Kidney epithelial cell (primary cell): ENCODE data around the gene F8. TPM values are rescaled to one million over a fixed set of nuclear protein-coding genes. Genes with fewer than 3 reads are reported as not detected.
A peak's percentile ranks its signal among the peaks of the same experiment; 100 is the strongest.

Experiments used
- DNase-seq: peaks from one replicate; pipeline ENCODE4 v3.0.0-alpha.2; 2010; ENCODE audit warnings: low read depth
- H3K27me3 ChIP-seq: 2 replicates; pipeline ENCODE4 v1.6.0; 2011; ENCODE audit warnings: low read length; ENCODE audit not compliant: control insufficient read depth, insufficient read depth
- H3K36me3 ChIP-seq: 2 replicates; pipeline ENCODE4 v1.5.1; 2011; ENCODE audit warnings: low read length; ENCODE audit not compliant: control insufficient read depth, insufficient read depth
- H3K4me3 ChIP-seq: 2 replicates; pipeline ENCODE4 v1.5.1; 2011; ENCODE audit warnings: low read depth, mild to moderate bottlenecking, control low read depth, low read length
- CTCF ChIP-seq: IDR thresholded peaks from 2 replicates; pipeline ENCODE4 v1.5.1; 2011; ENCODE audit warnings: mild to moderate bottlenecking, moderate library complexity, low read length, control low read depth, inconsistent platforms; ENCODE audit not compliant: insufficient read depth, poor library complexity, severe bottlenecking
- total RNA-seq: library from RNA; depleted of rRNA; stranded (reverse); fragments of >200 nt; gene quantifications from 2 replicates; pipeline ENCODE4 v1.2.3, GENCODE V29; 2015

F8 gene
- total RNA-seq, 1 donor from 2014 or later: 3.3 TPM

- Histone ChIP-seq H3K27me3 (no peaks in the 10 kb centered on the region), H3K4me3 (peak overlapping the region; percentile 9), H3K36me3 (no peaks in the 10 kb centered on the region)
- no peak for DNase-seq
- no peak for TF ChIP-seq CTCF
Observed at GRCh38 chrX:155028129-155028528, 5.6 kb upstream of the F8 start.

GRCh38 chrX:155027509-155028066 lies 5.1 kb upstream of the F8 start:
- H3K36me3 ChIP-seq: no peaks in the 10 kb centered on the region
- H3K4me3 ChIP-seq: peak overlapping the region; percentile 75
- no peaks in the 10 kb centered on the region for H3K27me3 ChIP-seq
- no peak for TF ChIP-seq CTCF
- no peak for DNase-seq

DNA sequence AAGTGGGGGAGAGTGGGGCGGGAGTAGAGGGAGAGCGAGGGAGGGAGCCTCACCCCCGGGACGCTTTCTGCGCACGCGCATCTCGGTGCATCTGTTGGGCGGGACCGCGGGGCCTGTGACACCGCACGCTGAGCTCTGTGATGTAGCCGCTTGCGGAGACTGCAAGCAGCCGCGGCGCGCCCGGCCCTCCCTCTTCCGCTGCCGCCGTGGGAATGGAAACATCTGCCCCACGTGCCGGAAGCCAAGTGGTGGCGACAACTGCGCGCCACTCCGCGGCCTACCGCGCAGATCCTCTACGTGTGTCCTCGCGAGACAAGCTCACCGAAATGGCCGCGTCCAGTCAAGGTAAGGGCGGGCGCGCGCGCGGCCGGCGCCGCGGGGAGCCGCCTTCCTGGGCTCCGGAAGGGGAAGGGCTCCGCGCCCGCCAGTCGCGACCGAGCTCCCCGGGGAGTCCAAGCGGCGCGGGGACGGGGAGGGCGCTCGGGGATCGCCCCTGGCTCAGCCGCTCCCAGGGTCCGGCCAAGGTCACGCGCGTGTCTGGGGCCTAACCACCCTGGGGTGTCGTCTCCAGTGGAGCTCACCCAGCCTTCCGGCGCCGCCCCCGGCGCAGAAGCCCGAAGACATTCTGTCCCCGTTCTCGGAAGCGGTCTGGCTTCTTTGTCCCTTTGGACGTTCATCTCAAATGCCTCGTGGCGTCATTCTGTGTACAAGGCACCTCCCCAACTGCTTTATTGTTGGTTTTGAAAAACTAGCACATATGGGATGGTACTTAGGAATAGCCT lies 4.4 kb upstream of the F8 start, which contains the start of gene FUNDC2:
TSS of gene FUNDC2 (plus strand) at position 118 of the 782 bp plus-strand sequence. CDS start at position 213, 95 bp downstream.
- TF ChIP-seq CTCF: no peak
- Histone ChIP-seq H3K4me3 (peak within 1 kb of the TSS; percentile 75), H3K27me3 (no peaks in the 10 kb centered on the region), H3K36me3 (no peaks in the 10 kb centered on the region)
- peak; percentile 63 for DNase-seq

DNA sequence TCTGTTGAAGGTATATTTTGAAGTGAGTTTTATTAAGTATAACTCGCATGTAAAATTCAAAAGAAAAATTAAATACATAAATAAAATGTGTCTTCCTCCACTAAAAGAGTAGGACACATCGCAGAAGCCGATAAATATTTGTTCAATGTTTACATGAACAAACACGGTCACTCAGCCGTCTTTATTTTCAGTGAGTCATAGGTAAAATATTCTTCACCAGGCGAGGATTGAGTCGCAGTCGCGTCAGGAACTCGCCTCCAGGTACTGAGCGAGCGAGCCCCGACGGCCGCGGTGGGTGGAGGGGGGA lies 3.9 kb upstream of the F8 start:
- Histone ChIP-seq H3K36me3 (no peaks in the 10 kb centered on the region), H3K4me3 (peak overlapping the region; percentile 75), H3K27me3 (no peaks in the 10 kb centered on the region)
- no peak for DNase-seq
- no peak for TF ChIP-seq CTCF

- Histone ChIP-seq H3K27me3 (no peaks in the 10 kb centered on the region), H3K4me3 (no peak overlapping the region), H3K36me3 (no peaks in the 10 kb centered on the region)
- no peak for DNase-seq
- no peak for TF ChIP-seq CTCF
Observed at GRCh38 chrX:155023907-155024833, 1.6 kb upstream of the F8 start.
